Esophagus (tissue), 2 donors: ENCODE measurements around the gene RUBCN. TPM values are rescaled to one million over a fixed set of nuclear protein-coding genes. Genes with fewer than 3 reads are reported as not detected.
"Not testable (repeated sequence)": the region's sequence is repeated elsewhere in the genome, so short reads cannot be mapped to it uniquely, and the experiment has no call there.

Source experiments
- H3K27ac ChIP-seq, 2 donors: one replicate each; pipeline ENCODE4 v1.5.1; 2013; ENCODE audit warnings: low read depth in 2 of 2, mild to moderate bottlenecking in 2 of 2, inconsistent platforms in 1 of 2, low read length in 1 of 2, moderate library complexity in 1 of 2
- H3K27me3 ChIP-seq, 2 donors: one replicate each; pipeline ENCODE4 v1.6.1; 2013; ENCODE audit warnings: low read length in 2 of 2, control low read depth in 1 of 2, mild to moderate bottlenecking in 1 of 2; ENCODE audit not compliant: insufficient read depth in 2 of 2, control insufficient read depth in 1 of 2
- H3K36me3 ChIP-seq, 2 donors: one replicate each; pipeline ENCODE4 v1.6.1; 2013; ENCODE audit warnings: low read length in 1 of 2; ENCODE audit not compliant: control insufficient read depth in 2 of 2, insufficient read depth in 2 of 2
- H3K4me1 ChIP-seq, 2 donors: one replicate each; pipeline ENCODE4 v1.6.1; 2013; ENCODE audit warnings: low read length in 1 of 2; ENCODE audit not compliant: control insufficient read depth in 2 of 2, insufficient read depth in 2 of 2
- H3K4me3 ChIP-seq, 2 donors: one replicate each; pipeline ENCODE4 v1.5.1; 2013; ENCODE audit warnings: low read length in 2 of 2, mild to moderate bottlenecking in 2 of 2, low read depth in 1 of 2, moderate library complexity in 1 of 2
- H3K9me3 ChIP-seq, 2 donors: one replicate each; pipeline ENCODE4 v1.6.1; 2013; ENCODE audit warnings: mild to moderate bottlenecking in 2 of 2, low read depth in 1 of 2, low read length in 1 of 2, moderate library complexity in 1 of 2; ENCODE audit not compliant: control insufficient read depth in 2 of 2, insufficient read depth in 1 of 2
- WGBS, 2 donors: extraction: QIAGEN DNeasy Blood & Tissue Kit; methylation state at CpG; one replicate each; pipeline ENCODE4 v1.1.7; 2013; 5-methylcytosine and 5-hydroxymethylcytosine counted together
- polyA plus RNA-seq, 2 donors: library from polyadenylated mRNA; stranded (reverse); fragments of 200-250 nt; gene quantifications; one replicate each; pipeline ENCODE4 v1.2.3, GENCODE V29; 2013
- donor health status: healthy with polysubstance abuse.
- donor health status: Bipolar disorder and iron deficiency.

Gene RUBCN
- polyA plus RNA-seq, 2 donors, result 8.2 to 12.6 TPM

- 84 to 88% methylated on average over 12 of the region's 12 CpGs for WGBS, 2 donors
- no peaks in the 10 kb centered on the region for H3K4me1 ChIP-seq
- H3K36me3 ChIP-seq, result peaks cover 11 to 40% of the 10 kb centered on the region in 2 donors
These were observed 55.7 kb downstream of the RUBCN start for GRCh38 chr3:197680955-197681521.

GRCh38 chr3:197675951-197676350, 60.8 kb downstream of the RUBCN start:
- Histone ChIP-seq H3K36me3 (peaks cover 12 to 34% of the 10 kb centered on the region in 2 donors), H3K4me1 (no peaks in the 10 kb centered on the region), H3K27me3 (no peaks in the 10 kb centered on the region), H3K27ac (no peak overlapping the region), H3K4me3 (no peak overlapping the region), H3K9me3 (no peaks in the 10 kb centered on the region)
- WGBS, 2 donors, result 89 to 92% methylated on average over 11 of the region's 11 CpGs

More at GRCh38 chr3:197680955-197681521, 55.7 kb downstream of the RUBCN start:
- no peak overlapping the region for H3K27ac ChIP-seq
- no peaks in the 10 kb centered on the region for H3K9me3 ChIP-seq
- H3K4me3 ChIP-seq, result no peak overlapping the region
- H3K27me3 ChIP-seq, result no peaks in the 10 kb centered on the region

GRCh38 chr3:197675563-197675860, 61.2 kb downstream of the RUBCN start:
- no peak overlapping the region for H3K4me3 ChIP-seq
- H3K27ac ChIP-seq, result no peak overlapping the region
- no peaks in the 10 kb centered on the region for H3K9me3 ChIP-seq
- H3K27me3 ChIP-seq, result no peaks in the 10 kb centered on the region
- 89 to 94% methylated on average over 9 of the region's 9 CpGs for WGBS, 2 donors
- H3K36me3 ChIP-seq, result peaks cover 12 to 33% of the 10 kb centered on the region in 2 donors
- no peaks in the 10 kb centered on the region for H3K4me1 ChIP-seq

- H3K4me3 ChIP-seq, result no peak overlapping the region
- no peaks in the 10 kb centered on the region for H3K9me3 ChIP-seq
- 82 to 92% methylated on average over 29 of the region's 29 CpGs for WGBS, 2 donors
- peaks cover 12 to 30% of the 10 kb centered on the region in 2 donors for H3K36me3 ChIP-seq
- no peak overlapping the region for H3K27ac ChIP-seq
- H3K4me1 ChIP-seq, result no peaks in the 10 kb centered on the region
- H3K27me3 ChIP-seq, result no peaks in the 10 kb centered on the region
These were observed 61.8 kb downstream of the RUBCN start for GRCh38 chr3:197674741-197675562.

GRCh38 chr3:197673170-197673569, 63.5 kb downstream of the RUBCN start:
- Histone ChIP-seq H3K27me3 (no peaks in the 10 kb centered on the region), H3K27ac (no peak overlapping the region), H3K4me3 (no peak overlapping the region), H3K36me3 (peaks cover 12 to 30% of the 10 kb centered on the region in 2 donors), H3K9me3 (no peaks in the 10 kb centered on the region), H3K4me1 (no peaks in the 10 kb centered on the region)
- 81 to 88% methylated on average over 4 of the region's 4 CpGs for WGBS, 2 donors

GRCh38 chr3:197670361-197670760, 66.3 kb downstream of the RUBCN start:
- H3K4me1 ChIP-seq, result no peaks in the 10 kb centered on the region
- no peak overlapping the region for H3K4me3 ChIP-seq
- no peak overlapping the region for H3K27ac ChIP-seq
- H3K36me3 ChIP-seq, result peaks cover 8 to 18% of the 10 kb centered on the region in 2 donors
- no peaks in the 10 kb centered on the region for H3K9me3 ChIP-seq
- no peaks in the 10 kb centered on the region for H3K27me3 ChIP-seq
- WGBS, 2 donors, result 88 to 100% methylated on average over 1 of the region's 1 CpG

GRCh38 chr3:197667968-197668367, 68.7 kb downstream of the RUBCN start:
- WGBS, 2 donors, result 75 to 84% methylated on average over 5 of the region's 5 CpGs
- Histone ChIP-seq H3K4me1 (no peaks in the 10 kb centered on the region), H3K27ac (no peak overlapping the region), H3K9me3 (no peaks in the 10 kb centered on the region), H3K36me3 (peaks cover 0 to 2% of the 10 kb centered on the region in 2 donors), H3K27me3 (no peaks in the 10 kb centered on the region), H3K4me3 (no peak overlapping the region)

- not testable (repeated sequence) for H3K27ac ChIP-seq, H3K4me1 ChIP-seq, H3K9me3 ChIP-seq, H3K36me3 ChIP-seq, H3K27me3 ChIP-seq, H3K4me3 ChIP-seq
- 84 to 95% methylated on average over 1 of the region's 3 CpGs for WGBS, 2 donors
These were observed 69.4 kb downstream of the RUBCN start for GRCh38 chr3:197667293-197667692.

- not testable (repeated sequence) for H3K27me3 ChIP-seq, H3K27ac ChIP-seq, H3K9me3 ChIP-seq, H3K4me3 ChIP-seq, H3K36me3 ChIP-seq, H3K4me1 ChIP-seq
- 71 to 77% methylated on average over 19 to 22 of the region's 26 CpGs for WGBS, 2 donors
These were observed 70.4 kb downstream of the RUBCN start for GRCh38 chr3:197666221-197666842.
